ENCODE measurements around the gene RB1. TPM values are rescaled to one million over a fixed set of nuclear protein-coding genes. Genes with fewer than 3 reads are reported as not detected.
A peak's percentile ranks its signal among the peaks of the same experiment; 100 is the strongest.

RB1 gene
- total and polyA plus RNA-seq, 2 experiments from 2014 or later, result 25.5 to 31.0 TPM

- Histone ChIP-seq H3K9me2 (ENCODE audit: insufficient read depth) (no peaks in the 10 kb centered on the region), H3K27me3 (replicated peaks; ENCODE audit: insufficient read depth) (no peaks in the 10 kb centered on the region), H3K27ac (no peak overlapping the region), H3K4me3 (no peak overlapping the region), H3K9me3 (ENCODE audit: low read depth) (no peaks in the 10 kb centered on the region), H2AFZ (no peak overlapping the region), H3K4me1 (ENCODE audit: insufficient read depth) (peaks cover 11% of the 10 kb centered on the region), H4K20me1 (ENCODE audit: insufficient read depth) (no peaks in the 10 kb centered on the region), H3K36me3 (ENCODE audit: low read depth) (peaks cover 19% of the 10 kb centered on the region; the same call in 1 of the 2 replicates), H3F3A (ENCODE audit: insufficient read depth) (peaks cover 13% of the 10 kb centered on the region; the same call in 1 of the 2 replicates), H3K79me2 (ENCODE audit: insufficient read depth) (peaks cover 38% of the 10 kb centered on the region; the same call in 1 of the 2 replicates), H3K4me2 (ENCODE audit: unreplicated experiment) (no peak overlapping the region), H3K9ac (no peak overlapping the region)
- DNase-seq, result no peak
- WGBS, 2 experiments (ENCODE audit: low coverage in 1 of 2, low lambda C conversion rate in 2 of 2, missing lambda C conversion rate in 2 of 2), result 95 to 100% methylated on average over 2 of the region's 2 CpGs
- in situ Hi-C loops (cut with MboI), result no loop called here
- TF ChIP-seq EZH2 (IDR thresholded peaks at IDR 0.05; ENCODE audit: insufficient read depth, poor library complexity, severe bottlenecking) (no peak), EZH2phosphoT487 (IDR thresholded peaks at IDR 0.05; ENCODE audit: insufficient read depth, low read depth) (no peak)
Measured at GRCh38 chr13:48393698-48394085, 90.1 kb downstream of the RB1 start.

- DNase-seq, result no peak
- in situ Hi-C loops (cut with MboI), result no loop called here
- no peak for TF ChIP-seq EZH2 (IDR thresholded peaks at IDR 0.05; ENCODE audit: insufficient read depth, poor library complexity, severe bottlenecking)
- no peak for TF ChIP-seq EZH2phosphoT487 (IDR thresholded peaks at IDR 0.05; ENCODE audit: insufficient read depth, low read depth)
- 91 to 97% methylated on average over 1 of the region's 1 CpG for WGBS, 2 experiments (ENCODE audit: low coverage in 1 of 2, low lambda C conversion rate in 2 of 2, missing lambda C conversion rate in 2 of 2)
- Histone ChIP-seq H3K9me3 (ENCODE audit: low read depth) (no peaks in the 10 kb centered on the region), H2AFZ (no peak overlapping the region), H3K9me2 (ENCODE audit: insufficient read depth) (no peaks in the 10 kb centered on the region), H3K4me2 (ENCODE audit: unreplicated experiment) (peak overlapping the region; percentile 36), H3K36me3 (ENCODE audit: low read depth) (peaks cover 7% of the 10 kb centered on the region; the same call in 1 of the 2 replicates), H3K9ac (no peak overlapping the region), H3K79me2 (ENCODE audit: insufficient read depth) (peaks cover 37% of the 10 kb centered on the region), H3K4me1 (ENCODE audit: insufficient read depth) (peaks cover 50% of the 10 kb centered on the region), H3F3A (ENCODE audit: insufficient read depth) (peaks cover 47% of the 10 kb centered on the region), H3K27me3 (replicated peaks; ENCODE audit: insufficient read depth) (no peaks in the 10 kb centered on the region), H4K20me1 (ENCODE audit: insufficient read depth) (no peaks in the 10 kb centered on the region), H3K27ac (0 out of 2 replicates have a peak overlapping the region, but pooled peaks have one; percentile 3), H3K4me3 (no peak overlapping the region)
Measured at GRCh38 chr13:48397744-48398143, 94.2 kb downstream of the RB1 start.

GRCh38 chr13:48398450-48399095, 95.0 kb downstream of the RB1 start:
- Histone ChIP-seq H3K4me2 (ENCODE audit: unreplicated experiment) (peak overlapping the region; percentile 36), H3K4me3 (no peak overlapping the region), H3K9ac (no peak overlapping the region), H3K9me2 (ENCODE audit: insufficient read depth) (no peaks in the 10 kb centered on the region), H4K20me1 (ENCODE audit: insufficient read depth) (no peaks in the 10 kb centered on the region), H3K9me3 (ENCODE audit: low read depth) (no peaks in the 10 kb centered on the region), H3K27me3 (replicated peaks; ENCODE audit: insufficient read depth) (no peaks in the 10 kb centered on the region), H3F3A (ENCODE audit: insufficient read depth) (peaks cover 47% of the 10 kb centered on the region), H2AFZ (no peak overlapping the region), H3K36me3 (ENCODE audit: low read depth) (peaks cover 7% of the 10 kb centered on the region; the same call in 1 of the 2 replicates), H3K4me1 (ENCODE audit: insufficient read depth) (peaks cover 59% of the 10 kb centered on the region), H3K79me2 (ENCODE audit: insufficient read depth) (peaks cover 38% of the 10 kb centered on the region), H3K27ac (peak overlapping the region; percentile 91; the same call in 1 of the 2 replicates)
- in situ Hi-C loops (cut with MboI), result no loop called here
- TF ChIP-seq EZH2 (IDR thresholded peaks at IDR 0.05; ENCODE audit: insufficient read depth, poor library complexity, severe bottlenecking), result no peak
- TF ChIP-seq EZH2phosphoT487 (IDR thresholded peaks at IDR 0.05; ENCODE audit: insufficient read depth, low read depth), result no peak
- peak; percentile 68 for DNase-seq

DNA sequence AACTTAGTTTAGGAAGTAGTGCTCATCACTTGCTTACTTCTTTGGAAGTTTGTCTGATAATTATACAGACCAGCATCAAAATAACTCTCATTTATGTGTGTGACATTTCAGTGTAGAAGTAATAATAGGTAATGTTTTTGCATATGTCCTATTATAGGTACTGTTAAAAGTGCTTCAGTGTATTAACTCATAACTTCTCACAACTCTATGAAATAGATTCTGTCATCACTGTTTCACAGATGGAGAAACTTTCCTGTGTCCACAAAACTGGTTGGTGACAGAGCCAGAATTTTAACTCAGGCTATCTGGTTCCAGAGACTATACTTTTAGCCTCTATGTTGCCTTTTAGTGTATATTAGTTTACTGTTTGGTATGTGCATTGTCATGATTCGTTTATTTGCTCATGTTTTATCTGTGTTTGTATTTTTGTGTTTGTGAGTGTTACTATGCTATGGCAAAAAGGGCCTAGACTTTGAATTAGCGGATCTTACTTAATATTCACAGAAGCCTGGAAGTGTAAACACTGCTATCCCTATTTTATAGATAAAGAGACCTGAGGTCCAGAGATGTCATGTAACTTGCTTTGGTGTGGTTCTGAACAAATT, 96.6 kb downstream of the RB1 start:
- peak overlapping the region; percentile 74 for H3K9ac ChIP-seq
- in situ Hi-C loops (cut with MboI), result no loop called here

More for the DNA sequence above, 96.6 kb downstream of the RB1 start:
- H3K9me3 ChIP-seq (ENCODE audit: low read depth), result no peaks in the 10 kb centered on the region
- peaks cover 7% of the 10 kb centered on the region; the same call in 1 of the 2 replicates for H3K36me3 ChIP-seq (ENCODE audit: low read depth)
- peaks cover 49% of the 10 kb centered on the region for H3K79me2 ChIP-seq (ENCODE audit: insufficient read depth)
- peak overlapping the region; percentile 27; the same call in 1 of the 2 replicates for H2AFZ ChIP-seq
- H3K4me1 ChIP-seq (ENCODE audit: insufficient read depth), result peaks cover 68% of the 10 kb centered on the region
- H4K20me1 ChIP-seq (ENCODE audit: insufficient read depth), result no peaks in the 10 kb centered on the region
- TF ChIP-seq EZH2phosphoT487 (IDR thresholded peaks at IDR 0.05; ENCODE audit: insufficient read depth, low read depth), result no peak
- no peak for TF ChIP-seq EZH2 (IDR thresholded peaks at IDR 0.05; ENCODE audit: insufficient read depth, poor library complexity, severe bottlenecking)
- 18 to 32% methylated on average over 2 of the region's 2 CpGs for WGBS, 2 experiments (ENCODE audit: low coverage in 1 of 2, low lambda C conversion rate in 2 of 2, missing lambda C conversion rate in 2 of 2)
- H3K4me2 ChIP-seq (ENCODE audit: unreplicated experiment), result peak overlapping the region; percentile 81
- H3F3A ChIP-seq (ENCODE audit: insufficient read depth), result peaks cover 54% of the 10 kb centered on the region
- H3K9me2 ChIP-seq (ENCODE audit: insufficient read depth), result no peaks in the 10 kb centered on the region
- peak; percentile 59 for DNase-seq
- peak overlapping the region; percentile 91 for H3K27ac ChIP-seq
- H3K27me3 ChIP-seq (replicated peaks; ENCODE audit: insufficient read depth), result no peaks in the 10 kb centered on the region
- peak overlapping the region; percentile 42 for H3K4me3 ChIP-seq
